Measurements from ENCODE around the gene SGMS1. TPM values are rescaled to one million over a fixed set of nuclear protein-coding genes. Genes with fewer than 3 reads are reported as not detected.

SGMS1 gene
- total RNA-seq, 1 experiment from 2014 or later: 20.4 TPM

DNA sequence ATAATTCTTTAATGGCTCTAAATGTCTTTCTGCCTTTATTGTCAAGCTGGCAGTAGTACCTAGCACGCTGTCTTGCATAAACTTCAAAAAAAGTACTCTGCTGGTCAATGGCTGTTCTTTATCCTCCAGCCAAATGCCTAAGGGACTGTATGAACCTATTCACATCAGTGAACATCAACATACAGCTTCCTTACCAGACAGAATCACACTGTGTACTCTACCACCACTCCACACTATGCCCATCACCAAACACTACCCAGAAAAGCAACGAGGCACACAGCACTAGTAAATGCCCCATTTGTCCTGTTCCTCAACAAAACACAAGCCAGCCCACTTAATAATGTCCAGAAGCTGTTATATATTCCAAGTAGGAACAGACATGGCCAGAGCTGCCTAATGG is 127.5 kb downstream of the SGMS1 start:
- no CpG with 5 or more reads among the region's 2 CpGs for WGBS (ENCODE audit: extremely low coverage, insufficient read length, low lambda C conversion rate)
- H3K9me3 Mint-ChIP-seq: no peaks in the 10 kb centered on the region
- Histone ChIP-seq H3K79me2 (ENCODE audit: insufficient read depth, low read length) (no peaks in the 10 kb centered on the region), H4K8ac (replicated peaks; ENCODE audit: insufficient read length, low read depth, low read length) (no peak overlapping the region), H3K14ac (ENCODE audit: insufficient read depth, low read length) (no peak overlapping the region), H2BK15ac (ENCODE audit: low read depth, low read length) (no peak overlapping the region), H3K4me1 (ENCODE audit: insufficient read depth, low read length) (no peaks in the 10 kb centered on the region), H3K79me1 (ENCODE audit: insufficient read depth, low read depth, low read length, poor library complexity, severe bottlenecking) (no peaks in the 10 kb centered on the region), H3K18ac (ENCODE audit: insufficient read length, low read depth, low read length) (no peak overlapping the region), H3K4ac (ENCODE audit: low read depth, low read length) (no peak overlapping the region), H2BK5ac (ENCODE audit: insufficient read length, low read length) (no peak overlapping the region), H3K23ac (ENCODE audit: insufficient read length, low read depth, low read length) (no peak overlapping the region), H2BK20ac (ENCODE audit: low read depth, low read length, poor library complexity, severe bottlenecking) (no peak overlapping the region), H2BK12ac (ENCODE audit: insufficient read length, low read depth, low read length) (no peak overlapping the region), H2BK120ac (ENCODE audit: low read depth, low read length, poor library complexity, severe bottlenecking) (no peak overlapping the region), H2AFZ (ENCODE audit: low read length) (no peak overlapping the region), H3K9ac (ENCODE audit: extremely low read depth, insufficient read length, low read length) (no peak overlapping the region), H3K4me2 (ENCODE audit: insufficient read depth, insufficient read length, low read length) (no peak overlapping the region), H3K9me3 (ENCODE audit: control insufficient read depth, low read depth, low read length) (no peaks in the 10 kb centered on the region), H4K91ac (ENCODE audit: insufficient read length, low read depth, low read length) (no peak overlapping the region), H3K23me2 (ENCODE audit: insufficient read length, low read depth, low read length, poor library complexity, severe bottlenecking) (no peaks in the 10 kb centered on the region), H3T11ph (ENCODE audit: low read length) (no peak overlapping the region), H3K27ac (ENCODE audit: insufficient read length, low read depth, low read length) (no peak overlapping the region), H3K27me3 (ENCODE audit: insufficient read depth, low read length) (no peaks in the 10 kb centered on the region), H3K56ac (ENCODE audit: insufficient read length, low read depth, low read length) (no peak overlapping the region), H4K5ac (ENCODE audit: insufficient read length, low read depth, low read length) (no peak overlapping the region), H4K20me1 (ENCODE audit: control insufficient read depth, insufficient read depth, insufficient read length) (no peaks in the 10 kb centered on the region), H2AK5ac (ENCODE audit: insufficient read length, low read length) (no peak overlapping the region)
- H3K4me3 Mint-ChIP-seq: no peak overlapping the region
- H3K4me1 Mint-ChIP-seq: no peaks in the 10 kb centered on the region; a peak in 1 of 4 replicates
- H3K36me3 Mint-ChIP-seq (ENCODE audit: insufficient read depth in 1 of 3, low read depth in 3 of 3): peaks cover 3 to 6% (median 4%) of the 10 kb centered on the region in 3 experiments; a peak in 5 of 7 replicates
- H3K27me3 Mint-ChIP-seq (ENCODE audit: low read depth): no peaks in the 10 kb centered on the region; the same call in 1 of the 2 replicates
- TF ChIP-seq, protein P1, sequence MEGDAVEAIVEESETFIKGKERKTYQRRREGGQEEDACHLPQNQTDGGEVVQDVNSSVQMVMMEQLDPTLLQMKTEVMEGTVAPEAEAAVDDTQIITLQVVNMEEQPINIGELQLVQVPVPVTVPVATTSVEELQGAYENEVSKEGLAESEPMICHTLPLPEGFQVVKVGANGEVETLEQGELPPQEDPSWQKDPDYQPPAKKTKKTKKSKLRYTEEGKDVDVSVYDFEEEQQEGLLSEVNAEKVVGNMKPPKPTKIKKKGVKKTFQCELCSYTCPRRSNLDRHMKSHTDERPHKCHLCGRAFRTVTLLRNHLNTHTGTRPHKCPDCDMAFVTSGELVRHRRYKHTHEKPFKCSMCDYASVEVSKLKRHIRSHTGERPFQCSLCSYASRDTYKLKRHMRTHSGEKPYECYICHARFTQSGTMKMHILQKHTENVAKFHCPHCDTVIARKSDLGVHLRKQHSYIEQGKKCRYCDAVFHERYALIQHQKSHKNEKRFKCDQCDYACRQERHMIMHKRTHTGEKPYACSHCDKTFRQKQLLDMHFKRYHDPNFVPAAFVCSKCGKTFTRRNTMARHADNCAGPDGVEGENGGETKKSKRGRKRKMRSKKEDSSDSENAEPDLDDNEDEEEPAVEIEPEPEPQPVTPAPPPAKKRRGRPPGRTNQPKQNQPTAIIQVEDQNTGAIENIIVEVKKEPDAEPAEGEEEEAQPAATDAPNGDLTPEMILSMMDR (conservative IDR thresholded peaks at IDR 0.05): no peak
- peak overlapping the region in 1 of 3 experiments; percentile 62; a peak in 2 of 7 replicates for H3K27ac Mint-ChIP-seq
- no peak for DNase-seq
